ENCODE results near the gene DDX56. TPM values are rescaled to one million over a fixed set of nuclear protein-coding genes. Genes with fewer than 3 reads are reported as not detected.

The DDX56 gene
- total and polyA plus RNA-seq, 2 of the 13 experiments (the other 11 are each of a cell fraction or from before 2014, with no cell fraction given): 82.6 to 120 TPM

DNA sequence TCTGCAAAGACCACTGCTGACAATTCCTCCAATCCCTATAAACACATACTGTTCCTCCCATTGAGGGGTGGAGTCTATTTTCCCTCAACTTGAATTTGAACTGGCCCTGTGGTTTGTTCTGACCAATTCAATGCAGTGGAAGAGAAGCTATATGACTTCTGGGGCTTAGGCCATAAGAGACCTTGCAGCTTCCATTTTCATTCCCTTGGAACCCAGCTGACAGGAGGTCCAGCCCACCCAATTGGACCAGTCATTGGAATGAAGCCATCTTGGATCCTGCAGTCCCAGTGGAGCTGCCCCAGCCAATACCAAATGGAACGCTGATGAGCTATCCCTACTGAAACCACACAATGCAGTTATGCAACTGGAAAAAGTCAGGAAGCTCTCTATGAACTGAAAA is 17.2 kb upstream of the DDX56 start:
- CTCF ChIA-PET (ENCODE audit: low intra/inter-chr PET ratio, low total read pairs): no interaction called here
- no peak for FAIRE-seq
- no peaks in the 10 kb centered on the region for H3K36me3 ChIP-seq (replicated peaks in 1 of 2; ENCODE audit: control insufficient read depth in 1 of 2, insufficient read depth in 2 of 2, low read length in 2 of 2)
- H4K20me1 ChIP-seq (ENCODE audit: insufficient read depth, low read length): no peaks in the 10 kb centered on the region
- POLR2A ChIA-PET: interaction anchor here (0.7 to 2.7 kb wide), 4 partner anchors 8 to 257 kb away, joined by 3 to 11 read pairs (median 6); partner anchors contain the start of genes OGDH and TMED4
- H3K9ac ChIP-seq (ENCODE audit: insufficient read depth, low read depth, low read length): no peak overlapping the region
- H2AFZ ChIP-seq (ENCODE audit: low read length): no peak overlapping the region
- in situ Hi-C loops (cut with HindIII; ENCODE audit: extremely low pct_ligation_motif_present, low pct_unique_long_range_greater_than_20kb) (loop anchor here (25.0 kb wide), 1 partner anchor 171 kb away; no protein-coding TSS in a partner anchor), intact Hi-C loops (cut with micrococcal nuclease; ENCODE audit: unreplicated experiment) (no loop called here)
- H3K4me2 ChIP-seq (ENCODE audit: low read depth, low read length): no peak overlapping the region
- H3K79me2 ChIP-seq (ENCODE audit: insufficient read depth, low read length): no peaks in the 10 kb centered on the region
- H3K4me1 ChIP-seq (ENCODE audit: insufficient read depth, low read length): peaks cover 7% of the 10 kb centered on the region
- H3K27me3 ChIP-seq (ENCODE audit: control insufficient read depth in 1 of 2, insufficient read depth in 2 of 2, low read length in 2 of 2): 0 out of 5 replicates have a peak, but pooled peaks cover 0 to 3% of the 10 kb centered on the region in 2 experiments
- no peak overlapping the region for H3K27ac ChIP-seq (ENCODE audit: extremely low read length, insufficient read depth, low read length)
- ATAC-seq: no peak
- WGBS (ENCODE audit: low lambda C conversion rate): 60% methylated on average over 1 of the region's 1 CpG
- TF ChIP-seq CHD2 (IDR thresholded peaks at IDR 0.05; ENCODE audit: low read depth, low read length) (no peak), ARNTL (CRISPR knock-in tag; IDR thresholded peaks at IDR 0.05) (no peak), ZSCAN29 (CRISPR knock-in tag; conservative IDR thresholded peaks at IDR 0.05) (no peak), ZNF773 (CRISPR knock-in tag; IDR thresholded peaks at IDR 0.05; ENCODE audit: borderline replicate concordance) (no peak), ASH2L (IDR thresholded peaks at IDR 0.05; ENCODE audit: insufficient read length, low read depth, low read length) (no peak), ZNF335 (CRISPR knock-in tag; IDR thresholded peaks at IDR 0.05) (no peak), SETDB1 (CRISPR knock-in tag; IDR thresholded peaks at IDR 0.05; ENCODE audit: borderline replicate concordance) (no peak), WIZ (CRISPR knock-in tag; IDR thresholded peaks at IDR 0.05) (no peak)
- TF ChIP-seq, protein P1, sequence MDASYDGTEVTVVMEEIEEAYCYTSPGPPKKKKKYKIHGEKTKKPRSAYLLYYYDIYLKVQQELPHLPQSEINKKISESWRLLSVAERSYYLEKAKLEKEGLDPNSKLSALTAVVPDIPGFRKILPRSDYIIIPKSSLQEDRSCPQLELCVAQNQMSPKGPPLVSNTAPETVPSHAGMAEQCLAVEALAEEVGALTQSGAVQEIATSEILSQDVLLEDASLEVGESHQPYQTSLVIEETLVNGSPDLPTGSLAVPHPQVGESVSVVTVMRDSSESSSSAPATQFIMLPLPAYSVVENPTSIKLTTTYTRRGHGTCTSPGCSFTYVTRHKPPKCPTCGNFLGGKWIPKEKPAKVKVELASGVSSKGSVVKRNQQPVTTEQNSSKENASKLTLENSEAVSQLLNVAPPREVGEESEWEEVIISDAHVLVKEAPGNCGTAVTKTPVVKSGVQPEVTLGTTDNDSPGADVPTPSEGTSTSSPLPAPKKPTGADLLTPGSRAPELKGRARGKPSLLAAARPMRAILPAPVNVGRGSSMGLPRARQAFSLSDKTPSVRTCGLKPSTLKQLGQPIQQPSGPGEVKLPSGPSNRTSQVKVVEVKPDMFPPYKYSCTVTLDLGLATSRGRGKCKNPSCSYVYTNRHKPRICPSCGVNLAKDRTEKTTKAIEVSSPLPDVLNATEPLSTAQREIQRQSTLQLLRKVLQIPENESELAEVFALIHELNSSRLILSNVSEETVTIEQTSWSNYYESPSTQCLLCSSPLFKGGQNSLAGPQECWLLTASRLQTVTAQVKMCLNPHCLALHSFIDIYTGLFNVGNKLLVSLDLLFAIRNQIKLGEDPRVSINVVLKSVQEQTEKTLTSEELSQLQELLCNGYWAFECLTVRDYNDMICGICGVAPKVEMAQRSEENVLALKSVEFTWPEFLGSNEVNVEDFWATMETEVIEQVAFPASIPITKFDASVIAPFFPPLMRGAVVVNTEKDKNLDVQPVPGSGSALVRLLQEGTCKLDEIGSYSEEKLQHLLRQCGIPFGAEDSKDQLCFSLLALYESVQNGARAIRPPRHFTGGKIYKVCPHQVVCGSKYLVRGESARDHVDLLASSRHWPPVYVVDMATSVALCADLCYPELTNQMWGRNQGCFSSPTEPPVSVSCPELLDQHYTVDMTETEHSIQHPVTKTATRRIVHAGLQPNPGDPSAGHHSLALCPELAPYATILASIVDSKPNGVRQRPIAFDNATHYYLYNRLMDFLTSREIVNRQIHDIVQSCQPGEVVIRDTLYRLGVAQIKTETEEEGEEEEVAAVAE (CRISPR knock-in tag; IDR thresholded peaks at IDR 0.05; ENCODE audit: borderline replicate concordance): no peak
- no peak overlapping the region for H3K4me3 ChIP-seq (replicated peaks in 1 of 3; ENCODE audit: insufficient read depth in 1 of 3, low read depth in 2 of 3, low read length in 3 of 3)
- no TSS peak for BruUV-seq (replicated peaks)
- no peak for DNase-seq (ENCODE audit: low spot score)
- H3K9me3 ChIP-seq (ENCODE audit: low read length): no peaks in the 10 kb centered on the region

Measured in HepG2 (cell line).